HEK293 (cell line): ENCODE results near the gene JPH2.

Source experiments
- CTCF ChIA-PET: fragments of 350-600 bp; formaldehyde crosslinking; extraction: SDS; loops from one replicate; lab custom pipeline; 2021; ENCODE audit warnings: antibody characterized with exemption; lab: Yijun Ruan, JAX
- POLR2A ChIA-PET: fragments of 300-600 bp; formaldehyde crosslinking; extraction: SDS; loops from one replicate; lab custom pipeline; 2020; ENCODE audit warnings: antibody characterized with exemption, inconsistent platforms; lab: Yijun Ruan, JAX
- H3K27ac ChIP-seq: fragments of 200-500 bp; sonication (Bioruptor generic); 2 replicates; pipeline ENCODE4 v1.5.1; 2014; ENCODE audit warnings: low read depth, low read length, control low read depth, inconsistent platforms; ENCODE audit errors: extremely low read depth
- H3K36me3 ChIP-seq, 2 experiments: fragments of 200-500 bp in 1 of 2; sonication (Bioruptor generic) in 1 of 2; 1 replicate in 1 of 2; 2 replicates in 1 of 2; pipeline ENCODE4 v1.5.1; 2014 to 2017; ENCODE audit warnings: inconsistent platforms in 2 of 2, low read length in 2 of 2; ENCODE audit not compliant: control insufficient read depth in 2 of 2, insufficient read depth in 1 of 2
- H3K4me1 ChIP-seq: fragments of 200-500 bp; sonication (Bioruptor generic); 2 replicates; pipeline ENCODE4 v1.5.1; 2014; ENCODE audit warnings: mild to moderate bottlenecking, low read length, inconsistent platforms; ENCODE audit not compliant: control insufficient read depth, insufficient read depth
- H3K4me3 ChIP-seq: 2 replicates; pipeline ENCODE4 v1.5.1; 2011; ENCODE audit warnings: low read depth, mild to moderate bottlenecking, control low read depth, low read length, moderate library complexity
- H3K9me3 ChIP-seq: fragments of 200-500 bp; sonication (Bioruptor generic); 2 replicates; pipeline ENCODE4 v1.5.1; 2014; ENCODE audit warnings: low read depth, low read length, inconsistent platforms; ENCODE audit not compliant: control insufficient read depth, insufficient read depth
- GLI2 ChIP-seq: fragments of 450-650 bp; formaldehyde crosslinking; IDR thresholded peaks from 2 replicates; pipeline ENCODE4; 2017; ENCODE audit warnings: missing biosample characterization, missing genetic modification characterization, low read depth, borderline replicate concordance
- KLF7 ChIP-seq: fragments of 450-650 bp; formaldehyde crosslinking; IDR thresholded peaks from 2 replicates; pipeline ENCODE4 v1.5.1; 2016; ENCODE audit warnings: missing biosample characterization, missing genetic modification characterization, borderline replicate concordance
- TSHZ1 ChIP-seq: fragments of 450-650 bp; formaldehyde crosslinking; IDR thresholded peaks from 2 replicates; pipeline ENCODE4 v1.5.1; 2016; ENCODE audit warnings: missing biosample characterization, missing genetic modification characterization, borderline replicate concordance
- ZFP37 ChIP-seq: fragments of 450-650 bp; formaldehyde crosslinking; IDR thresholded peaks from 2 replicates; pipeline ENCODE4 v1.5.1; 2016; ENCODE audit warnings: missing biosample characterization, missing genetic modification characterization
- ZNF132 ChIP-seq: fragments of 450-650 bp; formaldehyde crosslinking; IDR thresholded peaks from 2 replicates; pipeline ENCODE4 v1.5.1; 2017; ENCODE audit warnings: missing biosample characterization, missing genetic modification characterization, borderline replicate concordance
- ZNF146 ChIP-seq: fragments of 450-650 bp; formaldehyde crosslinking; IDR thresholded peaks from 2 replicates; pipeline ENCODE4 v1.5.1; 2016; ENCODE audit warnings: missing biosample characterization, missing genetic modification characterization
- ZNF155 ChIP-seq: fragments of 450-650 bp; formaldehyde crosslinking; IDR thresholded peaks from 2 replicates; pipeline ENCODE4 v1.5.1; 2016; ENCODE audit warnings: missing biosample characterization, missing genetic modification characterization
- ZNF302 ChIP-seq: fragments of 450-650 bp; formaldehyde crosslinking; IDR thresholded peaks from 2 replicates; pipeline ENCODE4 v1.5.1; 2016; ENCODE audit warnings: missing biosample characterization, missing genetic modification characterization, low read depth
- ZNF391 ChIP-seq: fragments of 450-650 bp; formaldehyde crosslinking; IDR thresholded peaks from 2 replicates; pipeline ENCODE4 v1.5.1; 2016; ENCODE audit warnings: low read depth, missing biosample characterization, missing genetic modification characterization, borderline replicate concordance
- ZNF621 ChIP-seq: fragments of 450-650 bp; formaldehyde crosslinking; IDR thresholded peaks from 2 replicates; pipeline ENCODE4 v1.5.1; 2017; ENCODE audit warnings: missing biosample characterization, missing genetic modification characterization
- ZNF623 ChIP-seq: fragments of 450-650 bp; formaldehyde crosslinking; IDR thresholded peaks from 2 replicates; pipeline ENCODE4 v1.5.1; 2016; ENCODE audit warnings: missing biosample characterization, missing genetic modification characterization
- ZNF639 ChIP-seq: fragments of 450-650 bp; formaldehyde crosslinking; IDR thresholded peaks from 2 replicates; pipeline ENCODE4 v1.5.1; 2016; ENCODE audit warnings: missing biosample characterization, missing genetic modification characterization
- ZNF692 ChIP-seq: fragments of 450-650 bp; formaldehyde crosslinking; IDR thresholded peaks from 2 replicates; pipeline ENCODE4 v1.5.1; 2016; ENCODE audit warnings: missing biosample characterization, missing genetic modification characterization

Gene JPH2

GRCh38 chr20:44222027-44222426 is 35.0 kb upstream of the JPH2 start:
- Histone ChIP-seq H3K4me1 (no peaks in the 10 kb centered on the region), H3K36me3 (no peaks in the 10 kb centered on the region)
- CTCF ChIA-PET, result interaction anchor here (1.0 to 1.3 kb wide), 2 partner anchors 89 to 165 kb away, joined by 3 to 4 read pairs; partner anchors contain the start of gene FITM2

GRCh38 chr20:44221368-44221954 is 34.5 kb upstream of the JPH2 start:
- H3K27ac ChIP-seq, result no peak overlapping the region
- H3K36me3 ChIP-seq, result no peaks in the 10 kb centered on the region
- no peaks in the 10 kb centered on the region for H3K4me1 ChIP-seq
- TF ChIP-seq ZNF621 (tag by site-specific recombination), result no peak
- TF ChIP-seq KLF7 (tag by site-specific recombination), result no peak
- TF ChIP-seq ZNF623 (tag by site-specific recombination), result no peak
- POLR2A ChIA-PET, result no interaction called here
- H3K4me3 ChIP-seq, result no peak overlapping the region
- CTCF ChIA-PET, result interaction anchor here (0.6 to 1.3 kb wide), 4 partner anchors 21 to 463 kb away, joined by 3 to 4 read pairs (median 4); partner anchors contain the start of gene FITM2
- H3K9me3 ChIP-seq, result no peaks in the 10 kb centered on the region

More at GRCh38 chr20:44222027-44222426, 35.0 kb upstream of the JPH2 start:
- no peak overlapping the region for H3K27ac ChIP-seq
- no peak overlapping the region for H3K4me3 ChIP-seq
- no peaks in the 10 kb centered on the region for H3K9me3 ChIP-seq
- no peak for TF ChIP-seq ZNF391 (tag by site-specific recombination)
- TF ChIP-seq ZFP37 (tag by site-specific recombination), result no peak
- TF ChIP-seq ZNF146 (tag by site-specific recombination), result no peak
- TF ChIP-seq ZNF132 (tag by site-specific recombination), result no peak
- POLR2A ChIA-PET, result no interaction called here

- H3K4me3 ChIP-seq, result no peak overlapping the region
- TF ChIP-seq GLI2 (tag by site-specific recombination), result no peak
- no peak for TF ChIP-seq ZNF132 (tag by site-specific recombination)
- TF ChIP-seq TSHZ1, result no peak
- no peak for TF ChIP-seq ZNF639 (tag by site-specific recombination)
- TF ChIP-seq ZNF692 (tag by site-specific recombination), result no peak
- TF ChIP-seq ZNF302, result no peak
- TF ChIP-seq ZNF155, result no peak
- CTCF ChIA-PET, result interaction anchor here (0.6 to 1.3 kb wide), 2 partner anchors 43 to 167 kb away, joined by 3 to 6 read pairs; no protein-coding TSS in a partner anchor
- no peaks in the 10 kb centered on the region for H3K9me3 ChIP-seq
- no peaks in the 10 kb centered on the region for H3K4me1 ChIP-seq
- no peak overlapping the region for H3K27ac ChIP-seq
- POLR2A ChIA-PET, result no interaction called here
- H3K36me3 ChIP-seq, result no peaks in the 10 kb centered on the region
Observed at GRCh38 chr20:44219791-44220190, 32.8 kb upstream of the JPH2 start.
